IPS-18a (cell line): ENCODE results near the gene TRPT1.

Experiments
- H3K27ac ChIP-seq: one replicate; pipeline ENCODE4 v1.5.1; 2013; ENCODE audit warnings: low read length
- H3K27me3 ChIP-seq: one replicate; pipeline ENCODE4 v1.6.1; 2013; ENCODE audit warnings: mild to moderate bottlenecking, low read length; ENCODE audit not compliant: control insufficient read depth, insufficient read depth
- H3K36me3 ChIP-seq: one replicate; pipeline ENCODE4 v1.6.1; 2013; ENCODE audit warnings: low read depth, low read length; ENCODE audit not compliant: control insufficient read depth
- H3K4me1 ChIP-seq: one replicate; pipeline ENCODE4 v1.6.1; 2013; ENCODE audit warnings: low read depth, low read length; ENCODE audit not compliant: control insufficient read depth
- H3K4me3 ChIP-seq: one replicate; pipeline ENCODE4 v1.5.1; 2013; ENCODE audit warnings: low read length
- H3K9ac ChIP-seq: one replicate; pipeline ENCODE4 v1.6.1; 2013; ENCODE audit warnings: mild to moderate bottlenecking, low read length, moderate library complexity
- H3K9me3 ChIP-seq: one replicate; pipeline ENCODE4 v1.6.1; 2013; ENCODE audit warnings: low read depth, low read length; ENCODE audit not compliant: control insufficient read depth

Gene TRPT1

DNA sequence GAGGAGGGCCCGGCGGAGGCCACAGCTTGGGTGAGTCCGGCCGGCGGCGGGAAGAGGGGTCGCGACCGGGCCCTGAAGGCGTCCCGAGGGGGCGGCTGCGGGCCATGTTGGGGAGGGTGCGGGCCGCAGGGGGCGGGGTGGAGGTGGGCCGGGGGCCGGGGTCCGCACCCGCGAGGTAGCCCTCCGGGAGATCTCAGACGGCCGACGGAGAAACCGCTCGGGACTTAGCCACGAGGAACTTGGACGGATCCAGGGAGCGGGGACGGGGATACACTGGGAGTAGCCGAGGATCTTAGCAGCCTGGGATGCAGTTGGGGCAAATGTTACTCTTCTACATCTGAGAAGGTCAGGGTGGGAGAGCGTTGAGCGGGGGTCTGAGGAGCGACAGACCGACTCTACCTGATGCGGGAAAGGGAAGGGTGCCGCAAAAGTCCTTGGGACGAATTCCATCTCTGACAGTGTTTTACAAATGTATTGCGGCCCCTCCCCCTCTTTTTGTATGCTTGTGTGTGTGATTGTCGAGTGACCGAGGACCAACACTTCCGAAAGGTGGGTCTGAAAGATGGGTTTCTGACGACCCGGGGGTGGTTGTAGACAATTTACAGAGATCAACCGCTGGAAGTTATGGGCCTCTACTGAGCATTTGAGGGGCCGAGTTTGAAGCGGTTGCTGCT lies 39.4 kb downstream of the TRPT1 start:
- H3K27me3 ChIP-seq: no peaks in the 10 kb centered on the region
- no peaks in the 10 kb centered on the region for H3K9me3 ChIP-seq
- H3K9ac ChIP-seq: no peak overlapping the region
- no peak overlapping the region for H3K4me3 ChIP-seq
- no peak overlapping the region for H3K27ac ChIP-seq
- peaks cover 7% of the 10 kb centered on the region for H3K4me1 ChIP-seq
- peaks cover 9% of the 10 kb centered on the region for H3K36me3 ChIP-seq

DNA sequence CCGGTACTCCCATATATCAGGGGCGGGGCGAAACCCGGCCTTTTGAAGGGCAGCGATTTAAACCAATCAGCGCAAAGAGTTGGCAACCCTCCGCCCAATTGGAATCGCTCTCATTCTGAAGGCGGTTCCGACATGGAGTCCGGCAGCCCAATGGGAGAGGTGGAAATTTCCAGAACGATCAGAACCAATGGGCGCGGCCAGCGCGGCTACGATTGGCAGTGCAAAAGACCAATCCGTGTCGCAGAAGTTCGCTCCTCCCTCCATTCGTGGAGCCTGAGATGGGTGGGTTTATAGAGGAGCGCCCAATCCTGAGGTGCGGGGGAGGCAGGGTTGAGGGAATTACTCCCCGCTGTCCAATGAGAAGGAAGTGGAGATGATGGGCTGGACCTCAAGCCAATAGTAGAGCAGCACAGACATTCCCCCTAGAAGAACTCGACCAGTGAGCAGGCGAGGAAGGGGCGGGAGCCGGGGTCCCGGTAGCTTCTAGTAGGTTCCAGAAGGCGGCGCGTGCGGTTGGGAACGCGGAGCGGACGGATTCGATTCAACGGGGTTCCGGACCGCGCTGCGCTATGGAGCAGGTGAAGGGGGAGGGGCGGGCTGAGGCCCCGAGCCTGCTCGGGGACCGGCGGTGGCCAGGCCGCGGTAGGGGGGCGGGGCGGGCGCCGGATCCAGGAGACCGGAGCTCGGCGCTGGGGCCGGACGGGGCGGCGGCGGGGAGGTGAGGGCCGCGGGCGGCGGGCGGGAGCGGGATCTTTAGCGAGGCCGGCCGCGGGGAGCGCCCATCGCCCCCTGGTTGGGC lies 40.1 kb downstream of the TRPT1 start, which contains the start of gene STIP1:
TSS of gene STIP1 (plus strand) at position 479 of the 799 bp plus-strand sequence. CDS start at position 570, 91 bp downstream.
- peak within 1 kb of the TSS; percentile 92 for H3K4me3 ChIP-seq
- peaks cover 8% of the 10 kb centered on the region for H3K4me1 ChIP-seq
- H3K36me3 ChIP-seq: peaks cover 9% of the 10 kb centered on the region
- H3K9ac ChIP-seq: peak within 1 kb of the TSS; percentile 97
- peak within 1 kb of the TSS; percentile 88 for H3K27ac ChIP-seq
- no peaks in the 10 kb centered on the region for H3K27me3 ChIP-seq
- H3K9me3 ChIP-seq: no peaks in the 10 kb centered on the region

DNA sequence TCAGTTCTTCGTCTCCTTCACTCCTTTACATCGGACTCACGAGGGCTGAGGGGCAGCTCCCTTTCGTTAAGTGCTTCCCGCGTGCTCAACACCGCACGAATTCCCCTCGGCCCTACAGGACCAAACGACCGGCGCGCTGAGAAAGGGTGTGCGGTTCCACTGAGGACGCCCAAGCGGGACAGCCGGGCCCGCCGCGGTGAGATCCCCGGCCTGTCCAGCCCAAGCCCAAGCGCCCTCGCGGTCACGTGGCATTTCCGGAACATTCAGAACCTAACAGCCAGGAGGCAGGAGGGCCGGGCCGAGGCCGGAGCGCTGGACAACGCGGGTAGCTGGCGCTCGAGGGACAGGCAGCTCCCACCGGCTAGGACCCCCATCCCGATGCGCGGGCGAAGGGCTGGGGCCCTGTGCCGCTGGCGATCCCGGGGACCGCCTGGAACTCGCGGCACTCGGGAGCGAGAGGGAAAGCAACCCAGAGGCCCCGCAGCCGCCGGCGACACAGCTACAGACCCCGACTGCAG lies 40.8 kb downstream of the TRPT1 start:
- peak overlapping the region; percentile 88 for H3K27ac ChIP-seq
- peak overlapping the region; percentile 92 for H3K4me3 ChIP-seq
- H3K36me3 ChIP-seq: peaks cover 6% of the 10 kb centered on the region
- no peaks in the 10 kb centered on the region for H3K9me3 ChIP-seq
- peaks cover 8% of the 10 kb centered on the region for H3K4me1 ChIP-seq
- peak overlapping the region; percentile 97 for H3K9ac ChIP-seq
- H3K27me3 ChIP-seq: no peaks in the 10 kb centered on the region

DNA sequence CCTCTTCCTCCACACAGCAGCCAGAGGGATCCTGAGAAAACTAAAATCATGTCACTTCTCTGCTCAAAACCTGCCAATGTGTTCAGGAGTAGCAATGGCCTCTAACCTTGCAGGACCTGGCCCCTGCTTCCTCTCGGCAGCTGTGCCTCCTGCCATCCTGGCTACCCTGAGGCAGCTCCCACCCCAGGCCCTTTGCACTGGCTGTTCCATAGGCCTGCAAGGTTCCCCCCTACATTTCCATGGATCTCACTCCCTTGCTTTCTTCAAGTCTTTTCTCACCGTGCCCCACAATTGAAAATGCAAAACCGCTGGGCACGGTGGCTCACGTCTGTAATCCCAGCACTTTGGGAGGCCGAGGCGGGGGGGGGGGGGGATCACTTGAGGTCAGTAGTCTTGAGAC lies 42.1 kb downstream of the TRPT1 start:
- H3K4me3 ChIP-seq: peak overlapping the region; percentile 92

DNA sequence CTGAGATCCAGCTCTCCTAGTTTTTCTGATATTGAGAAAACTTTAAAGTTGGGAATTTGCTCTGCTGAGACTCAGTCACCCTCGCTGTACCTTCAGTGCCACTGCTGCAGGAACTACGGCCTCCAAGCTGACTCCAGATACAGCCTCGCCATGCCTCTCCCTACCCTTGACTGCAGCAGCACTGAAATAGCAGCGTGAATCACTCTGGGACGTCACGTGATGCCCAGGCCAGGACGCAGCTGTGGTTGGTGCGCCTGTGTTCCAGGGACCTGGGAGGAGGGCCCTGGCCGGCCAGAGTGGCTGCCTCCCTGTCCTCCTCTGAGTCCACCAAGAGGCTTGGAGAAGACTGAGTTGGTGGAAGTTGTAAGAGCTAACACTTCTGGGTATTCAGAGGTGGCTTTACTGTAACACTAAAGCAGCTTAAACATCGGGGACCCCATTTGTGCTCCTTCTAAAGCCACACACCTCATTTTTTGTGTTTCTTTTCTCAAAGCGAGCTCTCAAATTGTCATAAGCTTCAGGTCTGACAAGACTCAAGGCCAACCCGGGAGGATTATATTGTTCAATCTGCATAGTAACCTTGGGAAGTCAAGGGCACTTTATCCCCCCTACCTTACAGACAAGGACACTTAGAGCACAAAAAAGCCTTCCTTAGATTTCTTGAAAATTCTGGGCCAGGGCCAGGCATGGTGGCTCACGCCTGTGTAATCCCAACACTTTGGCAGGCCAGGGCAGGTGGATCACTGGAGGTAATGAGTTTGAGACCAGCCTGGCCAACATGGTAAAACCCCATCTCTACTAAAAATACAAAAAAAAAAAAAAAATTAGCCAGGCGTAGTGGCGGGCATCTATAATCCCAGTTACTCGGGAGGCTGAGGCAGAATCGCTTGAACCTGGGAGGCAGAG lies 44.2 kb downstream of the TRPT1 start:
- Histone ChIP-seq H3K9me3 (no peaks in the 10 kb centered on the region), H3K4me3 (peak overlapping the region; percentile 8), H3K9ac (no peak overlapping the region), H3K27ac (no peak overlapping the region), H3K27me3 (no peaks in the 10 kb centered on the region), H3K36me3 (no peaks in the 10 kb centered on the region), H3K4me1 (peaks cover 5% of the 10 kb centered on the region)

More for the DNA sequence above, 42.1 kb downstream of the TRPT1 start:
- H3K36me3 ChIP-seq: peaks cover 6% of the 10 kb centered on the region
- no peaks in the 10 kb centered on the region for H3K9me3 ChIP-seq
- H3K4me1 ChIP-seq: peaks cover 5% of the 10 kb centered on the region
- H3K9ac ChIP-seq: no peak overlapping the region
- H3K27me3 ChIP-seq: no peaks in the 10 kb centered on the region
- H3K27ac ChIP-seq: no peak overlapping the region

DNA sequence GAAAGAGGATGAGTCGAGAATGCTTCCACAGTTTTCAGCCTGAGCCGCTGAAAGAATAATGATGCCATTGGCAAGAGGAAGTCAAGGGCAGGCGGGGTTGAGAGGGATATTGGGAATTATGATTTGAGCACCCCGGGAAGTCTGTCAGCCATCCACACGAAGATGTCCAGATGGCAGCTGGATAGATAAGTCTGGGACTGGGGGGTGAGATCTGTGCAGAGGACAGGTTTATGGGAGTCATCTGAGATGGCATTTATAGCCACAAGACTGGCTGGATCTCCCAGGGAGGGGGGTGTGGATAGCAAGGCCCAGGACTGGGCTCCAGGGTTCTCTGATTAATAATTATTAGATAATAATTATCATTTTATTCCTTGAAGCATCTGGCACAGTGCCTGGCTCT lies 45.1 kb downstream of the TRPT1 start:
- Histone ChIP-seq H3K27ac (no peak overlapping the region), H3K36me3 (no peaks in the 10 kb centered on the region), H3K27me3 (no peaks in the 10 kb centered on the region), H3K9me3 (no peaks in the 10 kb centered on the region), H3K4me1 (peaks cover 5% of the 10 kb centered on the region), H3K9ac (no peak overlapping the region), H3K4me3 (no peak overlapping the region)

DNA sequence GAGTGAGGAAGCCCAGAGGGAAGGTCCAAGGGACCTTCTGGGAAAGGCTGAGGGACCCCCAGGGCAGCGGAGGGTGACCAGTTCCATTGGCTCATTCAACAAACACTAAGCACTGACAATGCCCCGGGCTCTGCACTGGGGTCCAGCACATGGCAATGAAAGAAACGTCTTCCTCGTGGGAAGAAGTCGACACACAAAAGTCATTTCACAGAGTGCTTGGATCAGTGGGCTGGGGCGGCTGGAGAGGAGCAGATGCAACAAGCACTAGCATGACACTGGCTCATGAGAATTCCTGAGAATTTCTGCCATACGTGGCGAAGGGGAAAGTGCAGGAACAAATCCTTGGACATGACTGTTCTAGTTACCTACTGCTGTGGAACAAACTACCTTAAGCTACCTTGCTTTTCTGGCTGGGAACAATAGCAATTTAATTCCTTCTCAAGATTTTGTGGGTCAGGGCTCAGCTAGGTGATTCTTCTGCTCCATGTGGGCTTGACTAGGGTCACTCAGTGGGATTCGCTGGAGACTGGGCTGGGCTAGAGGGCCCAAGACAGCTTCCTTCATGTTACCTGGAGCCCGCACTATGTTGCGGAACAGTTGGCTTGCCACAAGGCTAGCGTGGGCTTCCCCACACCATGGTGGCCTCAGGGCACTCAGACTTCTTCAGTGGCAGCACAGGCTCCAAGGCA lies 46.9 kb downstream of the TRPT1 start:
- Histone ChIP-seq H3K9ac (no peak overlapping the region), H3K27me3 (no peaks in the 10 kb centered on the region), H3K4me3 (no peak overlapping the region), H3K4me1 (peaks cover 5% of the 10 kb centered on the region), H3K27ac (no peak overlapping the region), H3K9me3 (no peaks in the 10 kb centered on the region), H3K36me3 (no peaks in the 10 kb centered on the region)

DNA sequence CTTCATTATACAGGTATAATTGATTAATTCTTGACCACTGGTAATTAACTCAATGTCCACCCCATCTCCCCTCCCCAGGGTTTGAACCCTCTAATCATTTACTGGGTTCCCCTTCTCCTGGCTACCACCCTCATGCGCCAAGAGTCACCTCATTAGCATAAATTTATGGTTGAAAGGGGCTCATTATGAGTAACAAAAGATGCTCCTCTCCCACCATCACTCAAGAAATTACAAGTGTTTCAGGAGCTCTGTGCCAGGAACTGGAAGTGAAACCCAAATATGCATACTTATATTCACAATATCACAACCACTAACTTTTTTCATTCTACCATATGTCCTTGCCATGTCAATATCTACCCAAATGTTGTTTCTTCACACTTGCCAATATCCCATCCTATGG lies 47.8 kb downstream of the TRPT1 start:
- Histone ChIP-seq H3K27ac (no peak overlapping the region), H3K9me3 (no peaks in the 10 kb centered on the region), H3K36me3 (no peaks in the 10 kb centered on the region), H3K4me3 (no peak overlapping the region), H3K4me1 (peaks cover 5% of the 10 kb centered on the region), H3K27me3 (no peaks in the 10 kb centered on the region), H3K9ac (no peak overlapping the region)

DNA sequence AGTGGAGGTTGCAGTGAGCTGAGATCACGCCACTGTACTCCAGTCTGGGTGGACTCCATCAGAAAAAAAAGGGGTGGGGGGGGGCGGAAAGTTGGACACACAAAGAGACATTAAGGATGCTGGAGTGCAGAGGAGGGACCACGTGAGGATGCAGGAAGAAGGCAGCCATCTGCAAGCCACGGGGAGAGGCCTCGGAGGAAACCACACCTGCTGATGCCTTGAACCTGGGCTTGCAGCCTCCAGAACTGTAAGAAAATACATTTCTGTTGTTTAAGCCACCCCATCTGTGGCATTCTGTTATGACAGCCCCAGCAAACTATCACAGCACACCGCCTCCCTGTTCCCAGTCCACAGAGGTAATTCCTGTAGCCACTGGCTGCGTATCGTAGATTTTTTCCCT lies 49.2 kb downstream of the TRPT1 start:
- H3K9ac ChIP-seq: no peak overlapping the region
- no peaks in the 10 kb centered on the region for H3K36me3 ChIP-seq
- no peaks in the 10 kb centered on the region for H3K27me3 ChIP-seq
- no peak overlapping the region for H3K4me3 ChIP-seq
- peaks cover 3% of the 10 kb centered on the region for H3K4me1 ChIP-seq
- H3K27ac ChIP-seq: no peak overlapping the region
- no peaks in the 10 kb centered on the region for H3K9me3 ChIP-seq
